Upper lobe of right lung (tissue), 1 donor: ENCODE measurements around the gene TMEM163. TPM values are rescaled to one million over a fixed set of nuclear protein-coding genes. Genes with fewer than 3 reads are reported as not detected.
A peak's percentile ranks its signal among the peaks of the same experiment; 100 is the strongest.

ENCODE experiments used
- ATAC-seq: fragments of 200-7000 bp; cut with Tn5 transposase; one replicate; pipeline ENCODE4 v1.9.1; 2020; ENCODE audit warnings: mild to moderate bottlenecking, moderate library complexity
- DNase-seq: peaks from one replicate; pipeline ENCODE4 v3.0.0-alpha.2; 2020
- H3K27ac ChIP-seq: fragments of 200-600 bp; one replicate; pipeline ENCODE4 v1.8.0; 2022
- H3K27me3 ChIP-seq: fragments of 200-600 bp; one replicate; pipeline ENCODE4 v1.8.0; 2022; ENCODE audit warnings: mild to moderate bottlenecking
- H3K36me3 ChIP-seq: fragments of 200-600 bp; one replicate; pipeline ENCODE4 v1.8.0; 2022
- H3K4me1 ChIP-seq: fragments of 200-600 bp; one replicate; pipeline ENCODE4 v1.8.0; 2022
- H3K4me3 ChIP-seq: fragments of 200-600 bp; one replicate; pipeline ENCODE4 v1.8.0; 2022; ENCODE audit warnings: mild to moderate bottlenecking
- H3K9me3 ChIP-seq: fragments of 200-600 bp; one replicate; pipeline ENCODE4 v1.8.0; 2022
- intact Hi-C: fragments of 100-400 bp; cut with DNase I; formaldehyde crosslinking; loops from one replicate; pipeline ENCODE4 v1.11.0; 2022
- total RNA-seq: library from RNA; stranded (reverse); fragmentation: NEBNext Ultra II Directional; extraction: Animal tissue kit (Norgen Biotek cat#: 25700); gene quantifications from one replicate; pipeline ENCODE4 v1.2.1, GENCODE V29; 2021
- TF ChIP-seq, protein P1 (sequence below): fragments of 200-600 bp; IDR thresholded peaks from one replicate; pipeline ENCODE4 v1.8.0; 2022; ENCODE audit warnings: antibody characterized with exemption
- donor health status: DM: no; HTN: yes; CAD: no; lungs with severe emphysema.

The TMEM163 gene
- total RNA-seq, 1 donor from 2014 or later, result 34.6 TPM

DNA sequence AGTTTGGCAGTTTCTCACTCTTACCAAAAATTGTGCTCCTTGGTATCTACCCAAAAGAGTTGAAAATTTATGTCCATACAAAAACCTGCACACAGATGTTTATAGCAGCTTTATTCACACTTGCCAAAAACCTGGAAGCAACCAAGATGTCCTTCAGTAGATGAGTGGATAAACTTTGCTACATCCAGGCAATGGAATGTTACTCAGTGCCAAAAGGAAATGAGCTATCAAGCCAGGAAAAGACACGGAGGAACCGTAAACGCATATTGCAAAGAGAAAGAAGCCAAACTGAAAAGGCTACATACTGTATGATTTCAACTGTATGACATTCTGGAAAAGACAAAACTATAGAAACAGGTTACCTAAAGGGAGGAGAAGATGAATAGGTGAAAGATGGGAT is 36.1 kb downstream of the TMEM163 start:
- Histone ChIP-seq H3K36me3 (no peaks in the 10 kb centered on the region), H3K9me3 (no peaks in the 10 kb centered on the region), H3K4me3 (no peak overlapping the region), H3K27ac (no peak overlapping the region), H3K4me1 (peaks cover 7% of the 10 kb centered on the region), H3K27me3 (no peaks in the 10 kb centered on the region)
- ATAC-seq (no peak), DNase-seq (no peak)
- intact Hi-C loops, result no loop called here
- TF ChIP-seq, protein P1, sequence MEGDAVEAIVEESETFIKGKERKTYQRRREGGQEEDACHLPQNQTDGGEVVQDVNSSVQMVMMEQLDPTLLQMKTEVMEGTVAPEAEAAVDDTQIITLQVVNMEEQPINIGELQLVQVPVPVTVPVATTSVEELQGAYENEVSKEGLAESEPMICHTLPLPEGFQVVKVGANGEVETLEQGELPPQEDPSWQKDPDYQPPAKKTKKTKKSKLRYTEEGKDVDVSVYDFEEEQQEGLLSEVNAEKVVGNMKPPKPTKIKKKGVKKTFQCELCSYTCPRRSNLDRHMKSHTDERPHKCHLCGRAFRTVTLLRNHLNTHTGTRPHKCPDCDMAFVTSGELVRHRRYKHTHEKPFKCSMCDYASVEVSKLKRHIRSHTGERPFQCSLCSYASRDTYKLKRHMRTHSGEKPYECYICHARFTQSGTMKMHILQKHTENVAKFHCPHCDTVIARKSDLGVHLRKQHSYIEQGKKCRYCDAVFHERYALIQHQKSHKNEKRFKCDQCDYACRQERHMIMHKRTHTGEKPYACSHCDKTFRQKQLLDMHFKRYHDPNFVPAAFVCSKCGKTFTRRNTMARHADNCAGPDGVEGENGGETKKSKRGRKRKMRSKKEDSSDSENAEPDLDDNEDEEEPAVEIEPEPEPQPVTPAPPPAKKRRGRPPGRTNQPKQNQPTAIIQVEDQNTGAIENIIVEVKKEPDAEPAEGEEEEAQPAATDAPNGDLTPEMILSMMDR, result no peak

DNA sequence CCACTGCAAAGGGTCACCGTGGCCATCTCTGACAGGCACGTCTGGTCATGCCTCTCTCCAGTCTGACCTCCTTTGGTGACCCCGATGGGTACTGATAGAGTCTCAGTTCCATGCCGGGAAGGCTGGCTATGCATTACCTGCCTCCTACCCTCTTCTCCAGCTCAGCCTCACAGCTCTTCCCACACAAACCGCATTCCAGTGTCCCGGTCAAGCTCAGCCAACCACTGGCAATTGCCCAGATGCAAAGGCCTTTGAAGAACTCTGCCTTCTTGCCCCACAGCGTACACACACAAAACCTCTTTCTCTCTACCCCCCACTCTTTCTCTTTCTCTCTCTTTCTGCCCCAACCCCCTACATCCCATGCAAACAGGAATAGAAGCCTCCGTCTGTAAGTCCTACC is 37.6 kb downstream of the TMEM163 start:
- no peak for ATAC-seq
- Histone ChIP-seq H3K36me3 (no peaks in the 10 kb centered on the region), H3K27me3 (no peaks in the 10 kb centered on the region), H3K27ac (no peak overlapping the region), H3K9me3 (no peaks in the 10 kb centered on the region), H3K4me3 (no peak overlapping the region), H3K4me1 (peaks cover 7% of the 10 kb centered on the region)
- intact Hi-C loops, result no loop called here
- DNase-seq, result no peak
- TF ChIP-seq, protein P1, result no peak

DNA sequence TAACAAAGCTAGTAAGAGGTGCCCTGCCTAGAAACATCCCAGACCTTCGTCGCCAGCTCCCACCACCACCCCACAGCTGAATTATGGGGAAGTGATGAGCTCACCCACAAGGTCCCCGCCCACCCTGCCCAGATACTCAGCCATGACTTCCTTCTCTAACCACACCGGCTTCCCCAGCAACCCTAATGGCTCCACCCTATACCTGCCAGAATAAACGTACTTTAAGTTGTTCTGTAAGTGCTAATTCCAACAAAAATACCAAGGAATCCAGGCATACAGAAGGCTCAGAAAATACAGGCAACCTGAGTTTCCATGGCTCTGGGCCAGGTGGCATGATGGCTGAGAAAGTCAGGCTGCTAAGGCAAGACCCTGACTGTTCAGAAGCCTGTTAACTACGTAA is 39.1 kb downstream of the TMEM163 start:
- Histone ChIP-seq H3K27ac (no peak overlapping the region), H3K27me3 (no peaks in the 10 kb centered on the region), H3K9me3 (no peaks in the 10 kb centered on the region), H3K36me3 (no peaks in the 10 kb centered on the region), H3K4me1 (peaks cover 7% of the 10 kb centered on the region), H3K4me3 (no peak overlapping the region)
- no peak for DNase-seq
- TF ChIP-seq, protein P1, result no peak
- intact Hi-C loops, result no loop called here
- ATAC-seq, result peak; percentile 52

DNA sequence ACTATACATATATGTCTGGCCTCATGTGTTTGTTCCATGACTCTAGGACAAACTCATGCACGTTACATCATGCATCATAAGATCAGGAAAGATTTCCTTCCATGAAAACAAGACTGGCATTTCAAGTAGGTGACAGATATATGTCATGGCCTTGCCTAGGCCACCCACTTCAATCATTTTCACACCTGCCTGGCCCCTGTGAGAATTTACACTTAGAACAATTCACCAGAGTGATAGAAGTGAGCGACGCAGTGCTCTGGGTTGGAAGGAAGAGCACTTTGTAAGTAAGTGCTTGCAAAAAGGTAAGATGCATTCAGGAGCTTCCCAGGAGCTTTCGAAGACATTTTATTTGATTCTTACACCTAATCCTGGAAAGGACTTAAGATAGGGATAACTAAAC is 39.5 kb downstream of the TMEM163 start:
- DNase-seq (no peak), ATAC-seq (no peak)
- Histone ChIP-seq H3K36me3 (no peaks in the 10 kb centered on the region), H3K4me1 (peaks cover 7% of the 10 kb centered on the region), H3K9me3 (no peaks in the 10 kb centered on the region), H3K4me3 (no peak overlapping the region), H3K27ac (no peak overlapping the region), H3K27me3 (no peaks in the 10 kb centered on the region)
- TF ChIP-seq, protein P1, result no peak
- intact Hi-C loops, result no loop called here

DNA sequence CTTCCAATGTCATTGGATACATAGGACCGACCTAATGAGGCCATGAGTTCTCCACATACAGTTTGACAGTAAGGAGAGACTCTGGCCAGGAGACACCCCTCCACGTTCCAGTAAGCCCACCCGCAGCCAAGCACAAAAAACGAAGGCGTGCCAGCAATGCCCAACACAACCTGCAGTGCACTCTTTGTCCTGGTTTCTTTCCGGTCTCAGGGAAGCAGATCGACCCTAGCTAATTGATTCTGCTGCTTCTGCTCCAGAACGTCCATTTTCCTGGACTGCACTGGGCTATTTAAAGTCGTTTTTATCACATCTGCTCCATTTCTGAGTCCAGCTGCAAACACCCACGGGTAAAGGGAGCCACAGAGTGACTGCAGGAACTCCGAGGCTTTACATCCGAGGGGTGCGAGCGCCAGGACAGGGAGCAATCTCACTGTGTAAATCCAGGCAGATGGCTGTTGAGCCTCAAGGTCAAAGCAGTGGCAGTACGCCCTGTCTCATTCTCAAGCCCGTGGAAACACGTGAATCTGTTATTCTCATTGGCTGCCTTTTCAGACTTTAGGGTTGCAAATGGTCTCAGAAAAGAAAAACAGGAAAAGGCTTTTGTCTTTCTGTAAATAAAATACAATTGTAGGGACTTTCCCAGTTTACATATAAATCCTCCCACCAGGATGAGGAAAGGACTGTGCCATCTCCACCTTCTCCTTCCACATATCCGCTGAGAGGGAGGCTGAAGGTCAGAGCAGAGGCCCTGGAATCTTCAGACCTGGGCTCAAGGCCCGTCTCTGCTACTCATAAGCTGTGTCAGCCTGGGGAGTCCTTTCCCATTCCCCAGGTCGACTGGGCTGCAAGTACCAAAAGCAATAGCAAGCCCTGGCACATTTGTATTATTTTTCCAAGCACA is 40.7 kb downstream of the TMEM163 start:
- Histone ChIP-seq H3K36me3 (no peaks in the 10 kb centered on the region), H3K4me1 (peaks cover 7% of the 10 kb centered on the region), H3K4me3 (no peak overlapping the region), H3K27ac (no peak overlapping the region), H3K9me3 (no peaks in the 10 kb centered on the region), H3K27me3 (no peaks in the 10 kb centered on the region)
- DNase-seq, result no peak
- no peak for ATAC-seq
- intact Hi-C loops, result no loop called here
- TF ChIP-seq, protein P1, result no peak
